T-helper 2 cell (primary cell): Measurements from ENCODE around the gene BMERB1.
"Not testable (repeated sequence)": the region's sequence is repeated elsewhere in the genome, so short reads cannot be mapped to it uniquely, and the experiment has no call there.

Experiments used
- DNase-seq, 5 experiments: peaks; one replicate each; pipeline versions ENCODE4 v3.0.0 to v3.0.0-alpha.2; 2012 to 2022

Gene BMERB1

DNA sequence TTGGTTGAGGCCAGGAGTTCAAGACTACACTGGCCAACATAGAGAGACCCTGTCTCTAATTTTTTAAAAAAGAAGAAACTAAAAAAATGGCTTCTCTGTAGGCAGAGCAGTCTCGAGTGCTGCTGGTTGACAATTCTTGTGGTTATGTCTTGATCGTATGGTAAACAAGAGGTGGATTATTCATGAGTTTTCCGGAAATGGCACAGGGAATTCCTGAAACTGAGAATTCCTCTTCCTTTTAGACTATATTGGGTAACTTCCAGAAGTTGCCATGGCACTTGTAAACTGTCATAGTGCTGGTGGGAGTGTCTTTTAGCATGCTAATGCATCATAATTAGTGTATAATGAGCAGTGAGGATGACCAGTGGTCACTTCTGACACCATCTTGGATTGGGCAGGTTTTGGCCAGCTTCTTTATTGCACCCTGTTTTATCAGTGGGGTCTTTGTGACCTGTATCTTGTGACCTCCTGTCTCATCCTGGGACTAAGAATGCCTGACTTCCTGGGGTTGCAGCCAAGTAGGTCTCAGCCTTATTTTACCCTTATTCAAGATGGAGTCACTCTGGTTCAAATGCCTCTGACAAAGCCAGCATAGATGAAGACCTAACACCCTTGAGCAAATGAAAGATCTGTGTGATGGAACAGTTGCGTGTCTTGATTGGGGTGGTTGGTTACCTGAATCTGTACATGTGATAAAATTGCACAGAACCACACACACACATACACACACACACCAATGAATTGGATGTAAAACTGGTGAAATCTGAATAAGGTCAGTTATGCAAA lies 30.2 kb downstream of the BMERB1 start:
- no peak for DNase-seq

DNA sequence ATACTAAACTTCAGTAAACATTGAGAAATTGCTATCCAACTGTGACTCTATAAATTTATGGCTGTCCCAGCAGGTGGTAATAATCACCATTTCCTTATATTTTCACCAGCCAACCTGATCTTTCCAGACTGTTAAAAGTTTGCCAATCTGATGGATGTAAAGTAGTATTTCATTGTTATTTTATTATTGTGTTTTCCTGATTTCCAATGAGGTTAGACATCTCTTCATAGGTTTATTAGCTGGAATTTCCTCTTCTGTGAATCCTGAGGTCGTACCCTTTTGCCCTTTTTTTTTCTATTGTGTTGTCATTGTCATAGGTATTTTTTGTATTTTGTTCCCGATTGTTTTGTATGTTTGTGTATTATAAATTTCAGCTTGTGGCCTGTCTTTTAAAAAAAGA lies 31.7 kb downstream of the BMERB1 start:
- DNase-seq: no peak

DNA sequence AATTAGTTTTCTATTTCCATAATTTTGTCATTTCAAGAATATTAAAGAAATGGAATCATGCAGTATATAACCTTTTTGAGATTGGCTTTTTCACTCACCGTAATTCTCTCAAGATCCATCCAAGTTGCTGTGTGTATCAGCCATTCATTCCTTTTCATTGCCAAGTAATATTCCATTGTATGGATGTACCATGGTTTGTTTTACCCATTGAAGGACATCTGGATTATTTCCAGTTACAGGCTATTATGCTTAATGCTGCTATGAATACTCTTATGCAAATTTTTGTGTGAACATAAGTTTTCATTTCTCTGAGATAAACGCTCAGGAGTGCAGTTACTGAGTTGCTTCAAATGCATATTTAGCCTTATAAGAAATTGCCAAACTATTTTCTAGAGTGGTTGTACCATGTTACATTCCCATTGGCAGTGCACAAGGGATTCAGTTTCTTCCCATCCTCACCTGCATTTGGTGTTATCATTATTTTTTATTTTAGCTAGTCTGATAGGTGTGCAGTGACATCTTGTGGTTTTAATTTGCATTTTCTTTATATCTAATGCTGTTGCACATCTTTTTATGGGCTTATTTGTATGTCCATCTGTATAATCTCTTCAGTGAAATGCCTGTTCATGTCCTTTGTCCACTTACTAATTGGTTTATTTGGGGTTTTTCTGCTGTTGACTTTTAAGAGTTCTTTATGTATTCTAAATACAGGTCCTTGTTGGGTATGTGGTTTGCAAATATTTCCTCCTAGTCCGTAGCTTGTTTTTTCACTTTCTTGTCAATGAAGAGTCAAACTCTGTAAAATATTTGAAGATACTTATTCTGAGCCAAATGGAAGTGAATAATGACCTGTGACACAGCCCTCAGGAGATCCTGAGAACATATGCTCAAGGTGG lies 32.7 kb downstream of the BMERB1 start:
- no peak for DNase-seq

DNA sequence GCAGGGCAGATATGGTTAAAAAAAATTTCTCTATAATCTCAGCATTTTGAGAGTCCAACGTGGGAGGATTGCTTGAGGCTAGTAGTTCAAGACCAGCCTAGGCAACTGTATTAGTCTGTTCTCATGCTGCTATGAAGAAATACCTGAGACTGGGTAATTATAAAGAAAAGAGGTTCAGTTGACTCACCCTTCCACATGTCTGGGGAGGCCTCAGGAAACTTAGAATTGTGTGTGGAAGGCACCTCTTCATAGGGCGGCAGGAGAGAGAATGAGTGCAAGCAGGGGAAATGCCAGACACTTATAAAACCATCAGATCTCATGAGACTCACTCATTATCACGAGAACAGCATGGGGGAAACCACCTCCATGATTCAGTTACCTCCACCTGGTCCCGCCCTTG lies 42.6 kb downstream of the BMERB1 start:
- DNase-seq: not testable (repeated sequence)

DNA sequence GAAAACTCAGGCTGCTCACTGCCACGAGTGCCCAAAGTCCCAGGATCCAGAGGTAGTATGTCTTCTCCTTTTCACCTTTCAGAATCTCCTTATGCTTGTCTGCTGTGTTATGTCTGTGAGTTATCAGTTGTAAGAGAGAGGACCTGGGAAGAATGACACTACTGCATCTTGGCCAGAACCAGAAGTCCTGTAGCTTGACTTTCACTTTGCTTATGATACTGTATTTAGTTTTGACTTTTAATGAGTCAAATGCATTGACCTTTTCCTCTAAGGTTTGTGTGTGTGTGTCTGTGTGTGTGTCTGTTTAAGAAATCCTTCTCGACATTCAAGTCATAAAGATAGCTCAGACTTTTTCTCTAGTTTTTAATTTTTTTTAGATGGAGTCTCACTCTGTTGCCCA lies 43.4 kb downstream of the BMERB1 start:
- no peak for DNase-seq

DNA sequence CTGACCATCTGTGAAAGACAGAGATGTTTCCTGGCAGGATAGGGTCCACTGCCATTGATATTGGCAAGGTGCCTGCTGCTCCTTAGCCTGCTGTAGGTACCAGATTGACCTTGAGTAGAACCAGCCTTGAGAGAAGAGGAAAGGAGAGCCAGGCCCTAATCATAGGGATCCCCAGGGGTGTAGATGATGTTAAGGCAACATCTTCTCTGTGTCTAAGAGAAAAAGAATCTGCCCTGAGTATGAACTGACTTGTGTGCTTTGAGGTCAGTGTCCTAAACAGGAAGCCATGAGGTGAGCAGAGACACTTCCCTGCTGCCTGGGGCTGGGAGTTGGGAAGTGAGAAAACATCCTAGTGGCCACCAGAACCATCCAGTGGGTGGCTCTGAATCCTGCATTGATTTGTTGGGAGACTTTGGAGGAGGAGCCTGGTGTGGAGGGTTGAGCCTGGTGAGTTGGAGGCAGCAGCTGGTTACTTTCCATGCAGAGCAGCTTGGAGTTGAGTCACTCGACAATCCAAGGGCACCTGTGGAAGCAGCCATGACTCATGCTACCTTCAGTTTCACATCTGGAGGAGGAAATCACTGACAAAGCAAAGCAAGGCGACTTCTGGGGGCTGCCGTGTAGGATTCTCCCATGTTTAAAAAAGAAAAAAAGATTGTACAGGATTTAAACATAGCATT lies 47.8 kb downstream of the BMERB1 start:
- DNase-seq: peak in 2 of 5 experiments; percentile 27 to 29

DNA sequence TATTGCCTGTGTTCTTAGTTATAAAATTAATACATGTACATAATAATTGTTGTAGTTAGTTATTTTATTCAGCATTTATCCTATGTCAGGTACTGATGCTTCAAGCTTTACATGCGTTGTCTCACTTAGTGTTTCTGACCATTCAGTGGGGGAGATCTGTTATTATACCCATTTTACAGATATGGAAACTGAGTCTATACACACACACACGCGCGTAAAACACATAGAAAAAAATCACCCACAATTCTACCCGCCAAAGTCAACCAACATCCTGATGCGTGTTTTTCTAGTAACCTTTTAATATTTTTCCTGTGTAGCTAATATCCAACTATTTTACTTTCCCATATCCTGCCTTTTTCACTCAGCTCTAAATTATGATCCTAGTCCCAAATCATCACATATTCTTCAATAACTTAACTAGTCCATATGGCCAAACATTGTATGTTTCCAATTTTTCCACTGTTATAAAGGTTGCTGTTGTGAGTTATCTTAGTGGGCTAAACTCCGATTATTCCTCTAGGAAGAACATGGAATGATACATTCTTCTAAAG lies 48.4 kb downstream of the BMERB1 start:
- no peak for DNase-seq

DNA sequence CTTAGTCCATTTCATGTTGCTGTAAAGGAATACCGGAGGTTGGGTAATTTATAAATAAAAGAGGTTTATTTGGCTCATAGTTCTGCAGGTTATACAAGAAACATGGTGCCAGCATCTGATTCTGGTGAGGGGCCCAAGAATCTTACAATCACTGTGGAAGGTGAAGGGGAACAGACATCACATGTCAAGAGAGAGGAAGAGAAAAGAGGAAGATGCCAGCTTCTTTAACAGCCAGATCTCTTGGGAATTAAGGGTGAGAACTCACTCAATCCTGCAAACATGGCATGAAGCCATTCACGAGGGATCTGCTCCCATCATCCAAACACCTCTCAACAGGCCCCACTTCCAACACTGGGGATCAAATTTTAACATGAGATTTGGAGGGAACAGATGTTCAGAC lies 49.5 kb downstream of the BMERB1 start:
- no peak for DNase-seq

DNA sequence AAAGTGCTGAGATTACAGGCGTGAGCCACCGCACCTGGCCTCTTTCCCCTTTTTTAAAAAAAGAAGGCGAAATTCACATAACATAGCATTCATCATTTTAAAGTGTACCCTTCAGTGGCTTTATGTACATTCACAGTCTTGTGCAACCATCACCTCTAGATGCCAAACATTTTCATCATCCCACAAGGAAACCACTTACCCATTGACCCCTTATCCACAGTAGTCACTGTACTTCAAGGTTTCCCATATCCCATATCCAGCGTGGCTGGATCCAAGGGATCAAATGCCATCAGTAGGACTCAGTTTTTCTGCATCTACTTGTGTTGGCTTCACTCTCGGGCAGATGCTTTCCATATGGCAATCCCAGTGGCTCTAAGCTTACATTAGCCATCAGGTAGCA lies 50.3 kb downstream of the BMERB1 start:
- DNase-seq: no peak

DNA sequence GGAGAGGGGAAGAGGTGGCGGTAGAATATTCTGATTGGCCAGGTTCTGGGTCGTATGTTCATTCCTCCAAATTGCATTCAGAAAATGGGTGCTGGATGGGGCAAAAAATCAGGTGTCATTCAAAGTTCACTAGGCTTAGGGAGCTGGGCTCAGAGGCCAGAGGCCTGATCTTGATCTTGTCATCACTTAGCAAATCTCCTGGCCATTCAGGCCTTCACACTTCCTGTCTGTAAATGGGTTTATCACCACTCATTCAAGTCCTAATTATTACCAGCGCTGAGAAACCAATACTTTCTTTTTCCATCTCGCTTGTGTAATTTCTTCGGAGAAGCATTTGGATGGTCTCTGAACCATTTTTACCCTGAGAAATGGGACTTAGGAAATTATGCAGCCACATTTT lies 50.8 kb downstream of the BMERB1 start:
- DNase-seq: no peak

DNA sequence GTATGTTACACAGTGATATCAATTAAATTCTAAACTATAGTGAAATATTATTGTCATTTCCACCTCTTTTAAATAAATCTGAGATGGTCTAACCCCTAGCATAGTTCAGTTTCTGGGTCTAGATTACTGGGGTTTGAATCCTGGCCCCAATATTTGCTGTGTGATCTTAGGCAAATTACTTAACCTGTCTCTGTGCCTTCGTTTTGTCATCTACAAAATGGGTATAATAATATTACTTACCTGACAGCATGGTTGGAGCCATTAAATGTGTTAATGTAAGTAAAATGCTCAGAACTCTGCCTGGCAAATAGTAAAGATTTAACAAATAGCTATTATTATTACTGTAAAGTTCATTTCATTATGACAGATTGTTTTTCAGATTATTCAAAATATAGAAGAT lies 52.3 kb downstream of the BMERB1 start:
- DNase-seq: no peak

DNA sequence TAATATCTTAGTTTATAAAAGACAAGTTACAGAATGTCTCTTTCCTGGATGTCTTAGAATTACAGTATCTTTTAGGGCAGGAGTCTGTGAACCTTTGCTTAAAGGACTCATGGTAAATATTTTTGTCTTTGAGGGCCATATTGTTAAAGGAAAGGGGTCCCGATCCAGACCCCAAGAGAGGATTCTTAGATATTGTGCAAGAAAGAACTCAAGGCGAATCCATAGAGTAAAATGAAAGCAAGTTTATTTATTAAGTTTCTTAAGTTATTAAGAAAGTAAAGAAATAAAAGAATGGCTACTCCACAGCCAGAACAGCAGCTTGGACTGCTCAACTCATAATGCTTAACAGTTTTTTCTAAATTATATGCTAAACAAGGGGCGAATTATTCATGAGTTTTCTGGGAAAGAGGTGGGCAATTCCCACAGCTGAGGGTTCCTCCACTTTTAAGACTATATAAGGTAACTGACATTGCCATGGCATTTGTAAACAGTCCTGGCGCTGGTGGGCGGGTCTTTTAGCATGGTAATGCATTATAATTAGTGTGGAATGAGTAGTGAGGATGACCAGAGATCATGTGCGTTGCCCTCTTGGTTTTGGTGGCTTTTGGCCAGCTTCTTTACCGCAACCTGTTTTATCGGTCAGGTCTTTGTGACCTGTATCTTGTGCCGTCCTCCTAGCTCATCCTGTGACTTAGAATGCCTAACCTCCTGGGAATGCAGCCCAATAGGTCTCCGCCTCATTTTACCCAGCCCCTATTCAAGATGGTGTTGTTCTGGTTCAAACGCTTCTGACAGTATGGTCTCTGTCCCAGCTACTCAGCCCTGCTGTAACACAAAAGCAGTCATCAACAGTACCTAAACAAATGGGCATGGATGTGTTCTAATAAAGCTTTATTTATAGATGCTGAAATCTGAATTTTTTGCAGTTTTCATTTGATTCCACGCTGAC lies 53.2 kb downstream of the BMERB1 start:
- no peak for DNase-seq

DNA sequence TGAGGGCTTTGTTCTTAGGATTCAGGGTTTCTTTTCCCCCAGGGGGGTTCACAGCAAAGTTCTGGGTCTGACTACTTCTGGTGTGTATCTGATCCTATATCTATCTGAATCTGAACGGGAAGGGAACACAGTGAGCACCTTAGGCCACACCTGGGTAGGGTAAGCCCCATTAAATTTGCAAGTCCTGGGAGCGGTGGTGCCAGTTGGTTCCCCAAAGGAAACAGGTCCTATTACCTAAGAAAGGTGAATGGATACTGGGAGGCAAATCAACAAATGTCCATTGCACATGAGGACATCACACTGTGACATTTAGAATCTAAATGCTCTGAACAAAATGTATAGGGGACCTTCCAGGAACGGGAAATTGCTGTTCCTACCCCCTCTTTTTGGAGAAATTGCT lies 54.6 kb downstream of the BMERB1 start:
- no peak for DNase-seq

DNA sequence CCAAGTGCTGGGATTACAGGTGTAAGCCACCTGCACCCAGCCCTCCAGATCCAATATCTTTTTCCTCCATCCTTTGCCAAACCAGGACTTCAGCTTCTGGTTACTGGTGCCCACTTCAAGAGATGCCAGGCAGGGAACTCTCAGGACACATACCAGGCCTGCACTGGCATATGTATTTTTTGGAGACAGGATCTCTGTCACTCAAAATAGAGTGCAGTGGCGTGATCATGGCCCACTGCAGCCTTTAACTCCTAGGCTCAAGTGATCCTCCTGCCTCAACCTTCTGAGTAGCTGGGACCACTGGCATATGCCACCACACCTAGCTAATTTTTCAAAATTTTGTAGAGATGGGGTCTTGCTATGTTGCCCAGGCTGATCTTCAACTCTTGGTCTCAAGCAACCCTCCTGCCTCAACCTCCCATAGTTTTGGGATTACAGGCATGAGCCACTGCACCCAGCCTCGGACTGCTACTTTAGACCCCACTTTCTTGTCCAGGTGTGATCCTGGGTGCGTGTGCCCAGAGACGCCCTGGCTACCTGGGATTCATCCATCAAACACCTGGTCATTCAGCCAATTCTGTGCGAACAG lies 55.8 kb downstream of the BMERB1 start:
- no peak for DNase-seq

DNA sequence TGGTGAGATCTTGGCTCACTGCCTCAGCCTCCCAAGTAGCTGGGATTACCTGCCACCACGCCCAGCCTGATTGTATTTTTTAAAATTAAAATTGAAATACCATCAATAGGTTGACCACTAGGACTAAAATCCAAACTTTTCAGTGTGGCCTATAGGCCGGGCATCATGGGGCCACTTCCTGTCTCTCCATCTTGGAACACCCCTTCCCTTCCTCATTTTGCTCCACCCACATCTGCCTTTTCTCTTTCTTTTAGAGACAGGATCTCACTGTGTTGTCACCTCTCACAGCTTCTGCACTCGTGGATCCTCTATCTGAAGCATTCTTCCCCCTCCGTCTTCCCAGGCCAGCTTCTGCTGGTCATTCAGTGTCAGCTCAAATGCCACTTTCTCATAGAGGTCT lies 57.0 kb downstream of the BMERB1 start:
- DNase-seq: no peak

DNA sequence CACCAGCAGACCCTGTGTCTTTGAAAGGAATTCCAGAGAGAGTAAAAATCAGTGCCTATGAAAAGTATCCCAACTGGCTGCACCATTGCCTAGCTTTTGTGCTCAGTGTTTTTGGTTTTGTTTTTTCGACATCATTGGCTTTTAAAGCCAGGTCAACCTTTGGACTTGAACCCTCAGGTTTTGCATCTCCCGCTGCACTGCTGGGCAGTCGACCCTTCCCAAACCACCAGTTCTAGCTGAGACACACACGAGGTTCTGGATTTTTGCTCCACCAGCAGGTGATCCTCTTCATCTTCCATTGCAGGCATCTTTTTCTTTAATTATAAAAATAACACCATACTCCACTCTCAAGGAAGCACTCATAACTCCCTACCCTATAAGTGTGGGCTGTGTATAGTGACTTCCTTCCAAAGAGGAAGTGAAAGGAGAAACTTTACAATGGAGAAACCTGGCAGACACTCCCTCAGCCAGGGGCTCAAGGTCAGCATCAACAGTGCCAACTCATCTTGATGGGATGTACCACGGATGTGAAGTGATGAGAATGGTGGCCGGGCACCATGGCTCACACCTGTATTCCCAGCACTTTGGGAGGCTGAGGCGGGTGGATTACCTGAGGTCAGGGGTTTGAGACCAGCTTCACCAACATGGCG lies 57.8 kb downstream of the BMERB1 start:
- DNase-seq: no peak

DNA sequence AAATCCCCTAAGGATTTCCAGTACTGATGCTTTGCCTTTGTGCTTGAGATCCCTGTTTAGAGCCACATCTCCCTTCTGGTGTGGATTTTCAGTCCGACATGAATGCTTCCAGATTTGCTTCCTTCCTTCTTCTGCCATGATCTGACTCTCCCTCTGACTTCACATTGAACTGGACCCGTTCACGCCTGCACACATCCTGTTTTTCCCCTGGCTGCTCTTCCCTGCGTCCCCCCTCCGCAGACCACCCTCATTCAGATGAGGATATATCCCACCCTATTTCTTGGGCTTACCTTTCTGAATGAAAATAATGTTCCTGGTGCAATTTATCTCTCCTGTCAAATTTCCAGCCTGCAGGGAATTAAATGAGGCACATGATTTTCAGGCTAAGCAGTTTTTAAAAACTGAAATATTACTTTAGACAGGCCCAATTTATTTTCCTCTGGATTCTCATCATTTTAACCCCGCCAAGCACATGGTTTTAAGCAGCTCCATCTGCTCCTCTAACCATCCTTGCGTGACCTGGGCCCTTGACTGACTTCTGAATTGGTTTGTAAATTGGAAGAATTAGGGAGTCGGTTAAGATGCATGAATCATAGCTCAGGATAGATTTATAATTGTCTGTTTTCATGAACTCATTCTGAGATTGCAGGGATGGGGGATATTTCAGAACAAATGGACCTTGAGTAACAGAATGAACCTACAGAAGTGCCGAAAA lies 59.2 kb downstream of the BMERB1 start:
- no peak for DNase-seq

DNA sequence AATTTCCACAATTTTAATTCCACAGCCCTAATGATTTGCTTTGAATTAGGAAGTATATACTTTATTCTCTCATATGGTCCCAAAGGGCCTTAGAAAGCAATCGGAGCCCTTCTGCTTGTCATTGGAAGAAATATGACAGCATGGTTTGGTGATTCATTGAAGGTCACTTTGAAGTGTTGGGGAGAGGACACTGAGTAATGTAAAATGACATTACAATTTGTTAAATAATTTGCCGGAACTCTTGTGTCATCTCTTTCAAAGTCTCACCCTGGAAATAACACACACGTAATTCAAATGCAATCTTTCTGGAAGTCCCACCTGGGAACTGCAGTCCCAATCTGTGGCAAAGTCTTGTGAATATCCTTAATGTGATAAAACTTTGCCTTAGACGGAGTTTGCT lies 59.8 kb downstream of the BMERB1 start:
- DNase-seq: no peak

DNA sequence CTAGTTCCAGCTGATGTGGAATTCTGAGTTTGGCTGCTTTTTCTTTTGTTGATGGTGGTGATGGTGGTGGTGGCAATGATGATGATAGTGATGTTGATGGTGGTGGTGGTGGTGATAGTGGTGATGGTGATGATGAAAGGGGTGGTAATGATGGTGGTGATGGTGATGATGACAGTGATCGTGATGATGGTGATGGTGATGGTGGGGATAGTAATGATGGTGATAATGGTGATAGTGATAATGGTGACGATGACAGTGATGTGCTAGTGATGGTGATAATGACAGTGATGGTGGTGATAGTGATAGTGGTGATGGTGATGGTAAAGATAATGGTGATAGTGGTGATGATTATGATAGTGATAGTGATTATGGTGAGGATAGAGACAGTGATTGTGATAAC lies 61.5 kb downstream of the BMERB1 start:
- peak in 1 of 5 experiments; percentile 49 for DNase-seq

DNA sequence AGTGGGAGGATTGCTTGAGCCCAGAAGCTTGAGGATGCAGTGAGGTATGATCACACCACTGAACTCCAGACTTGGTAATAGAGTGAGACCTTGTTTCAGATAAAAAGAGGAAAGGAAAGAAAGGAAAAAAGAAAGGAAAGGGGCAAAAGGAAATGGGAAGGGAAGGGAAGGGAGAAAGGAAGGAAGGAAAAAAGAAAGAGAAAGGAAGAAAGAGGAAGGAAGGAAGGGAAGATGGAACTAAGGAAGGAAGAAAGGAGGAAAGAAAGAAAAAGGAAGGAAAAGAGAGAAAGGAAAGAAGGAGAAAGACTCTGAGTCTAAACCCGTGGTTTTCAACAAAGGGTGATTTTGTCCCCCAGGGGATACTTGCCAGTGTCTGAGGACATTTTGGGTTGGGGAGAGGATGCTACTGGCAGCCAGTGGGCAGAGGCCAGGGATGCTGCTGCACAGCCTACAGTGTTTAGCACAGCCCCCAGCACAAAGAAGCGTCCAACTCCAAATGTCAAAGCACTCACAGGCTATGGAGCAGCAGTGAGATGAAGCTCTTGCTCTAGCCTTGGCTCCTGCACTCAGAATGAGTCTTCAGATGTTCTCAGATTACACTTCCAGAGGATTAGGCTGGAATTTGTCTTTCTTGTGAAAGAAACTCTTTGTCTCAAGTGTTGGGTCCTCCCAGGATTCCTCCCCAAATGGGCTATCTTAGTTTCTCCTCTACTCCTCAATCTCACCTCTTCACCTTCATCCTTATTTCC lies 64.2 kb downstream of the BMERB1 start:
- DNase-seq: no peak
